GM19193 (cell line): Measurements from ENCODE around the gene RGCC.

Experiments used
- POLR2A ChIP-seq: IDR thresholded peaks from 4 replicates; pipeline ENCODE4 v1.6.1; 2011; ENCODE audit not compliant: insufficient read depth, insufficient read length; ENCODE audit errors: extremely low read depth

The RGCC gene, protein sequence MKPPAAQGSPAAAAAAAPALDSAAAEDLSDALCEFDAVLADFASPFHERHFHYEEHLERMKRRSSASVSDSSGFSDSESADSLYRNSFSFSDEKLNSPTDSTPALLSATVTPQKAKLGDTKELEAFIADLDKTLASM

DNA sequence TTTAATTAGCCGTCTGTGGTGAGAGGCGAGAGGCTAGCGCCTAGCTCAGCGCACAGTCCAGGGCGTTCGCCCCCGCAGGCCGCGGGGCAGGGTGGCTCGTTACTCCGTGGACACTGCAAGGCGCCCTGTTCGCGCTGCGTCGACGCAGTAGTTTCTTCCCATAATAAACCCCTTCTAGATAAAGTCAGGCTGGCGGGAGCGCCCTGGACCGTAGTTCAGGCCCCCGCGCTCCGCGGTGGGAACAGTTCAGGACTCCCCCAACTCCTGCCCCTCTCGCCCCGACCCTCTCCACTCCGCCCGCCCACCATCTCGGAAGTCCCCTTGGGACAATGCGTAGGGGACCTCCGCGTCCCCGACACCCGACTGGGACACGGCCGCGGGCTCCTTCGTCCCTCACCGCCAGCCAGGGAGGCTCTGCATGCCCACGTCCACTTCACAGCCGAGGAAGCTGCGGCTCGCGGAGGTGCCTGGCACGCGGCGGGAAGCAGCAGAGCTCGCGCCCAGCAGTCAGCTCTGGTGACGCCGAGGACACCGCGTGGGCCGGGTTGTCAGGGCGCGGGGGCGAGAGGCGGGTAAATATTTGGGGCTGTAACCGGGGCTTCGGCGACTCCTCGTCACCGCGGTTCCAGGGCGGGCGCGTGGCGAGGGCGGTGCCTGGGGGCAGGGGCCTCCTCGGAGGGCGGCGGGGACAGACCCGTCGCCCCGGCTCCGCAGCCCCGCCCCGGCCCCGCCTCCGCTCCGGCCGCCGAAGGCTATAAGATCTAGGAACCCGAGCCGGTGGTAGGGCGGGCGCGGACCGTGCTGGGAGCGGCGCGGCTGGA, at the start of gene RGCC:
Gene RGCC (plus strand): TSS at position 783 of the 821 bp plus-strand sequence. CDS start 158 bp downstream, outside the sequence.
- TF ChIP-seq POLR2A: no peak

DNA sequence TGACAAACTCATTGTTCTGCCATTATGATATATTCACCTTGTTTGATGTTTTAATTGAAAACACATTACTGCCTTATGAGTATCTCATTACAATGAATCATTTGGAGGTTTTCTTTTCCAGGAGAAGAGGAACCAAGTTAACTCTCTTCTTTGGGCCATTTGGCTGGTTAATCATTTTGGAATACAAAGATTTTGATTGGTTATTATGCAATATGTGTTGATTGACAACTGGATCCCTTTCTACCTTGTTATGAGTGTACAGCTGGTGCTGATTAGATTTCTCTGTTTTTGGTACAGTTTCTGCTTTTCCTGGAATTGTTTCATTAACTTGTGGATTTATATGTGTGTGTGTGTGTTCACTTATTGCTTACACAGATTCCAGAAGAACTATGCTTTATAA, 49.2 kb upstream of the RGCC start:
- no peak for TF ChIP-seq POLR2A

DNA sequence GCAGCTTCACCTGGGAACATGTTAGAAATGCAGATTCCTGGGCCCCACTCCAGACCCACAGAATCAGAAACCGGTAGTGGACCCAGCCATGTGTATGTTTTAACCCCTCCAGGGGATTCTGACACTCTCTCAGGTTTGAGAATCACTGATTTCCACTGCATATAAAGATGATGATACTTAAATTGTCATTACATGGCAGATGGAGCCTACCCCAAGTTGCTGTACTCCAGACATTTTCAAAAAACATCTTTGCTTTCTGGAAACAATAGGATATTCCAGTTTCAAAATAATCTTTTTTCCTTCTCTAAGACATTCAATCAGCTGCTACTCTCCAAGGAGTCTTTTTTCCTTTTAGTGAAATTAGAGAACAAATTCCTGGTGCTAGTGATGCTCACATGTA, 48.6 kb upstream of the RGCC start:
- no peak for TF ChIP-seq POLR2A

DNA sequence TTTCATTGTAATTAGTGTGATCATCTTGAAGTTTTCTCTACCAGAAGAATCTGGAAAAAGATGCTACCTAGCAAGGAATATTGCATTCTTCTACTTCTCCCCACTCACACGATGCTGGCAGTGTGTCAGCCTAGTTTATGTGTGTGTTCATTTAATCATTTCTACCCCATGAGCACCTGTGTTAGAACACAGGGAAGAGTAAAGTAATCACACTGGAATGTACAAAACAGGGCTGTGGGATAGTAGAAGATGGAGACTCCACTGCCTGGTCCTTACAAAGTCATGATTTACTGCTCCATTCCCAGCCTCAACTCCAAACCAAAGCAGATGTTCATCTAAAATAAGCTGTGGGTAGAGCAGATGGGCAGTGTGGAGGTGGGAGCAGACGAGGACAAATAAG, 47.7 kb upstream of the RGCC start:
- no peak for TF ChIP-seq POLR2A

DNA sequence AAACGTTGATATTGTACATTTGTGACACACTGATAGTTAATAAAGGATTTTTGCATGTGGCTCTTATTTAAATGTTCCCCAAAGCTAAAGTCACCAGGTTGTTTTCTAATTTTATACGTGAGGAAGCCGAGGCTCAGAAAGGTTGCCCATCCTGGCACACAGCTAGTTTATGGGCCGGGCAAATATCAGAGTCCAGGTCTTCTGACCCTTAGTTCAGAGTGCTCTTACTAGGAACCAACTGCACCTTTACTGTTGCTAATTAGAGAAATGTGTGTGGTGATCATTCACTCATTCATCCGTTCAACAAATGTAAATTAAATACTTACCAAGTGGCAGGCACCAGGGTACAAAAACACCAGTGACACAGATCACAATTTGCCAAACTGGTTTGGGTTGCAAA, 46.3 kb upstream of the RGCC start:
- no peak for TF ChIP-seq POLR2A

DNA sequence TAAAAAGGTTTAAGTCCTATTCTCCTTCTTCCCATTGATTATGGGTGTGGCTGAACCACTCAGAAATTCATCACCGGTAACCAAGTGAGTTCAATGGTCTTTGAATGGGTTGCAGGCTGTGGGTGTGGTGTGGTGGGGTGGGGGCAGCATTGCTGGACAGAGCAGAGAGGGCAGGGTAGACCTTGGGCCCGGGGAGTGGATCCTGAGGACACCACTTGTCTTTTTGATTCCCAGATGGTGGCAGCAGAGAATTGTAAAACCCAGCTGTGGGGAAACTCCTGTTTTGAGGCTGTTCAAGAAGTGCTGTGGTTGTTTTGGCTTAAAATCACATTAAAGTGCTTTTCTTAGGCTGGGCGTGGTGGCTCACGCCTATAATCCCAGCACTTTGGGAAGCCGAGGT, 45.8 kb upstream of the RGCC start:
- TF ChIP-seq POLR2A: no peak

DNA sequence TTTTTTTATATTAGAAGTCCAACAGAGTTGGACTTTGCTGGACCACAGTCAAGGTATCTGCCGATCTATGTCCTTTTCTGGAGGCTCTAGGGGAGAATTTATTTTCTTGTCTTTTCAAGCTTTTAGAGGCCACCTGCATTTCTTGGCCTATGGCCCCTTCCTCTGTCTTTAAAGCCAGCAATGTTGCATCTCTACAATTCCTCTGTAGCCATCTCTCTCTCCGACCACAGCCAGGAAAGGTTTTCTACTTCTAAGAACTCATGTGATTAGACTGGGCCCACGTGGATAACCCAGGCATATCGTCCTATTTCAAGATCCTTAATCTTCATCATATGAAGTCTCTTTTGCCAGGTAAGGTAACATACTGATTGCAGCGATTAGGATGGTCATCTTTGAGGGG, 43.5 kb upstream of the RGCC start:
- no peak for TF ChIP-seq POLR2A

DNA sequence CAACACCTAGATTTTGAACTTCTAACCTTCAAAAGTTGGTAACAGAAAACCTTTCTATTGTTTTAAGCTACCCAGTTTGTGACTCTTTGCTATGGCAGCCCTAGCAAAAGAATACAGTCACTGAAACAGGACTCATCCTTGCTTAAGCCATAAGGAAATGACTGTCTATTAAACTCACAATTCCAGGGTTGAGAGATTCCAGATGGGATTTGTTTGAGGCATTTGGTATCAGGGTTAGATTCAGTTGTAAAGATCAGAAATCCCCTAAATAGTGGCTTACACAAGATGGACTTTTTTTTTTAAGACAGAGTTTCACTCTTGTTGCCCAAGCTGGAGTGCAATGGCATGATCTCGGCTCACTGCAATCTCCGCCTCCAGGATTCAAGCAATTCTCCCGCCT, 41.1 kb upstream of the RGCC start:
- no peak for TF ChIP-seq POLR2A

DNA sequence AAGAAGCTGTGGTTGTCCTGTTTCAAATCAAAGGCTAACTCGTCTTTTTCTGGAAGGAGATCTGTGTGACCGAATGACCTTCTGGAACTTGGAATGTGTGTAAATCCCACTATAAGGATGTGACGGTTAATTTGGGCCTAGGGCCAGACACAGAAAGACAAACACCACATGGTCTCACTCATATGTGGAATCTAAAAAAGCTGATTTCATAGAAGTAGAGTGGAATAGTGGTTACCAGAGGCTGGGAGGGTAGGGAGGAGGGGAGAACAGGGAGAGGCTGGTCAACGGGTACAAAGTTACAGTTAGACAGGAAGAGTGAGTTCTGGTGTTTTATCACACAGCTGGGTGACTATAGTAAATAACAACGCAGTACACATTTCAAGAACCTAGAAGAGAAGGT, 39.3 kb upstream of the RGCC start:
- TF ChIP-seq POLR2A: no peak

DNA sequence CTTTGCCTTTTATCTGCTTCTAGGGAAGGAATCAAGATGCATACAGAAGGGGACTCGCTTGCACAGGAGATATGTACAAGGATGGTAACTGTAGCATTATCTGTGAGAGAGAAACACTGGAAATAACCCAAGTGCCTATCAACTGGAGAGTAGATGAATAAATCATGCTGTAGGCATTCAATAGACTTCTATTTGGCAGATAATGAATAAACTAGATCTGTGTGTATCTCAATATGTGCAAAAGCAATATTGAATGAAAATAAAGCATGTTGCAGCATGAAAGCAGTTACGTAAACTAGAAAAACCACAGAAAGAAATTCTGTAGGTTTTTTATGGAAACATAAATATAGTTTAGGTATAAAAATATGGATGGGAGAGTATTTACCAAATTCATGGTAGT, 38.6 kb upstream of the RGCC start:
- no peak for TF ChIP-seq POLR2A

DNA sequence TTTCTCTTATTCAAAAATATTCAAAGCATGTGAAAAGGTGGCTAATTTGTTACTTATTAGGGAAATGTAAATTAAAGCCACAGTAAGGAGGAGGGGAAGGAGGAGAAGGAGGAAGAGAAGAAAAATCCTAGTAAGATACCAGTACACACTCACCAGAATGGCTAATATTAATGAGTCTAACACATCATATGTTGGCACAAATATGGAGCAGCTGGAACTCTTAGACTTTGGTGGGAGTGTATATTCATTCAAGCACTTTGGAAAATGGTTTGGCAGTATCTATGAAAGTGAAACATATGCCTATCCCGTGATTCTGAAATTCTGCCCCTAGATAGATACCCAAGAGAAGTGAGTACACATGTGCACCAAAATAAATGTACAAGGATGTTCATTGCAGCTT, 38.1 kb upstream of the RGCC start:
- TF ChIP-seq POLR2A: no peak

DNA sequence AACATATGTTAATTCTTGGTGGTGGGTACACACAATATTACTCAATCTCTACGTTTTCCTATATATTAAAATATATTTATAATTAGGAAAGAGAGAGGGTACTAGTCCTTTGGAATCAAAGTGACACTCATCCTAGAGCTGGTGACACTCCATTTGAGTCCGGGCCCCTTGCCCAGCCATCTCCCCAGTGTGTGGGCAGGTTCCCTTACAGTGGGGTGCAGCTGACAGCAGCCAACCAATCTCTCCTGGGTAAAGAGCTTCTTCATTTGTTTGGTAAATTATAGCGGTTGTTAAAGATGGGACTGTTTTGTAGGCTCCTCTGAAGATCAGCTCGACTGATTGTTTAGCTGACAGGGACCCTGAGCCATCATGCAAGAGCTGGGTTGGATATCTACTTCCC, 37.2 kb upstream of the RGCC start:
- TF ChIP-seq POLR2A: no peak

DNA sequence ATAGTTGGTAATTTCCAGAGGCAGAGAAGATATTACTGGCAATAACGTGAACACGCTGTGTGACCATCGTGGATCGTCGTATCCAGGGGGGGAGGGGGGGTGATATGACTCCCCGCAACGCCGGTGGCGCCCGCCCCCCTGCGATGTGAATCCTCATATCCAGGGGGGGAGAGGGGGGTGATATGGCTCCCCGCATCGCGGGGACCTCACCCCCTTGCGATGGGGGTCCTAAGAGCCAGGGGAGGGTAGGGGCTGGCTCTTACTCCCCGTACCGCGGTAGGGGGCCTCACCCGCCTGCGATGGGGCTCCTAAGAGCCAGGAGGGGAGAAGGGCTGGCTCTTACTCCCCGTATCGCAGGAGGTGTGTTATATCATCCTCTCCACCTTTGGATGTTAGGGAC, 31.3 kb upstream of the RGCC start:
- TF ChIP-seq POLR2A: no peak

DNA sequence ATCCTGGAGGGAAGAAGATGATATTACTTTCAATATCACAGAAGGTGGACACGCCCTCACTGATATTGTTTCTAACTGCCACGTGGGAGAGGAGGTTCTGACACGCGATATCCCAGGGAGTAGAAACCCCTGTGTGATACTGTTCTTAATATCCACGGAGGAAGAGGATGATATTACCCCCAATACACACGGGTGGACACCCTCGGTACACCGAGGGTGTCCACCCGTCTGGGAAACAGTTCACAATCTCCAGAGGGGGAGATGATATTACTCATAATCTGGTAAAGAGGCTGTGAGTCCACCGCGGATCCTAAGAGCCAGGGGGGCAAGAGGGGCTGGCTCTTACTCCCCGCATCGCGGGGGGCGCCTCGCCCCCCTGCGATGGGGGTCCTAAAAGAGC, 29.7 kb upstream of the RGCC start:
- no peak for TF ChIP-seq POLR2A

DNA sequence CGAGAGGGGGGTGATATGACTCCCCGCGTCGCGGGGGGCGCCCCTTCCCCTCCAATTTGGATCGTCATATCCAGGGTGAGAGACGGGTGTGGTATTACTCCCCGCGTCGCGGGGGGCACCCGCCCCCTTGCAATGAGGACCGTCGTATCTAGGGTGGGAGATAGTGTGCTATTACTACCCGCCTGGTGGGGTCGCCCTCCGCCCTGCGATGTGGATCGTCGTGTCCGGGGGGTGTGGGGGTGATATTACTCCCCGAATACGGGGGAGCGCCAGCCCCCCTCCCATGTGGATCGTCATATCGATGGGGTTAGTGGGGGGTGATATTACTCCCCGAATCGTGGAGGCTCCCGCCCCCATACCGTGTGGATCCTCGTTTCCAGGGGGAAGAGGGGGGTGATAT, 29.2 kb upstream of the RGCC start:
- TF ChIP-seq POLR2A: no peak

DNA sequence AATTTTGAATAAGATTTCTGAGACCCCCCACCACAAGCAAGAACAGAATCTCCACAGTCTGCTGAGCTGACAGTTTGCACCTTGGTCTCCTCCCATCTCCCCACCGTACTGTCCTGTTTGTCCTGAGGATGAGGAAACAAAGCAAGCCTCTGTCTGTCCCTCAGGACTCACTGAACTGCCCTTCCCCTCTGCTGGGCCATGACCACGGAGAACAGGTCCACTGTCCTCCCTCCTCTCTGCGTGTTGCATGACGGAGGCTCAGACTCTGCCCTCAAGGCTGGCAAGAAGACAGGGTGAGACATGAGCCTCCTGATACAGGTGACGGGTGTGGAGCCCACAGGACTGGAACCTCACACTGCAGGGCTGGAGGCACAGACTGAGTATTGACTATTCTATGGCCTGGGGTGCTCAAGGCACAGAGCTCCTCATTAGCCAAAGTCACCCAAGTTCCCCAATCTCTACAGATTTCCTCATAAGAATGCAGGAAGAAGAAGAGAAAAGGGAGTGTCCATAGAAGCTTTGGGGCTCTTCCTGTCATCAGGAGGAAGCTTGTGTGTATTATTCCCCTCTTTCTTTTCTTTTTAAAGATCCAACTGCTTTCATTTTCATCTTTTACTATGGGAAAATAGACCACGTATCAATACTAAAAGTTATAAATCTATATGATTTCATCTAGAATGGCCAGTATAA, 22.4 kb upstream of the RGCC start:
- no peak for TF ChIP-seq POLR2A

DNA sequence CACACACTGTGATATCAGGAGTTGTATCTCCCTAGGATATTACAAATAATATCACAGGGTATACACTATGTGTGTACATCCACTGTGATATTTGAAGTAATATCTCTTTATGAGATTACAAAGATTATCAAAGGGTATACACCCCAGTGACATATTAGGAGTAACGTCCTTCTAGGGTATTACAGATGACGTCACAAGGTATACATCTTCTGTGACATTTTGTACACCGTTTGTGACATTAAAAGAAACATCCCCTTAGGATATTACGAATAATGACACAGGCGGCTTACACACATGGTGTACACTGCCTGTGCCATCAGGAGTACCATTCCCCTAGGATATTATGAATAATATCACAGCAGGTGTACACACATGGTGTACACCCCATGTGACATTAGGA, 13.4 kb upstream of the RGCC start:
- TF ChIP-seq POLR2A: no peak

DNA sequence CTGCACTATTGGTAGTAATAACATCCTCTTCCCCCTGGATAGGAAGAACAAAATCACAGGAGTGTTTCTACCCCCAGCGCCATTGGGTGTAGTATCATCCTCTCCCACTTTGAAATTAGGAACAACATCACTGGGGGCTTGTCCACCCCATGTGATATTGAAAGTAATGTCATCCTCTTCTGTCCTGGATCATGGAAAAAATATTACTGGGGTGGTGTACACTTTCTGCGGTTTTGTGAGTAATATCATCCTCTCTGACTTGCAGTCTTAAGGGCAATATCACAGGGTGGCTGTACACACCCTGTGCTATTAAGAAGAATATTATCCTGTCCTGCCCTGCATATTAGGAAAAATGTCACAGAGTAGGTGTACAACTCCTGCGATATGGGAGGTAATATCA, 4.9 kb upstream of the RGCC start:
- no peak for TF ChIP-seq POLR2A
